Transverse colon (tissue), 4 donors: ENCODE measurements around the gene RPS6KA5. TPM values are rescaled to one million over a fixed set of nuclear protein-coding genes. Genes with fewer than 3 reads are reported as not detected.

Source experiments
- DNase-seq: peaks from one replicate; pipeline ENCODE4 v3.0.0-alpha.2; 2019
- H3K27ac ChIP-seq, 4 donors: fragments of 200-600 bp; sonication (generic); 2 replicates each; pipeline ENCODE4 v1.5.1; 2016 to 2018; ENCODE audit warnings: inconsistent platforms in 4 of 4
- H3K27me3 ChIP-seq: fragments of 200-600 bp; sonication (generic); 2 replicates; pipeline ENCODE4 v1.5.1; 2017; ENCODE audit warnings: inconsistent platforms
- H3K36me3 ChIP-seq, 4 donors: fragments of 200-600 bp; sonication (generic); 2 replicates each; pipeline ENCODE4 v1.5.1; 2017 to 2019; ENCODE audit warnings: inconsistent platforms in 4 of 4
- H3K4me1 ChIP-seq, 4 donors: fragments of 200-600 bp; sonication (generic); 2 replicates each; pipeline ENCODE4 v1.5.1; 2017 to 2020; ENCODE audit warnings: inconsistent platforms in 4 of 4
- H3K4me3 ChIP-seq, 4 donors: fragments of 200-600 bp; sonication (generic); 1 replicate in 1 of 4; 2 replicates in 3 of 4; pipeline versions ENCODE4 v1.5.1 to v1.6.1; 2017 to 2019; ENCODE audit warnings: inconsistent platforms in 4 of 4
- H3K9me3 ChIP-seq, 2 donors: fragments of 200-600 bp; sonication (generic); 2 replicates each; pipeline ENCODE4 v1.5.1; 2017 to 2019; ENCODE audit warnings: inconsistent platforms in 2 of 2
- CTCF ChIP-seq, 5 experiments: fragments of 200-600 bp in 3 of 5; fragments of 450-650 bp in 2 of 5; sonication (generic) in 3 of 5; IDR thresholded peaks; 1 replicate in 2 of 5; 2 replicates in 3 of 5; pipeline ENCODE4 v1.5.1; 2016 to 2017; ENCODE audit warnings: antibody characterized with exemption in 5 of 5, inconsistent platforms in 3 of 5, mild to moderate bottlenecking in 2 of 5, moderate library complexity in 1 of 5
- EP300 ChIP-seq: sonication (generic); formaldehyde crosslinking; IDR thresholded peaks from one replicate; pipeline ENCODE4 v1.6.1; 2017; ENCODE audit warnings: antibody characterized with exemption, low read depth
- POLR2A ChIP-seq: fragments of 450-650 bp; IDR thresholded peaks from one replicate; pipeline ENCODE4 v1.6.1; 2016; ENCODE audit warnings: antibody characterized with exemption, mild to moderate bottlenecking, moderate library complexity
- POLR2AphosphoS5 ChIP-seq, 3 donors: sonication (generic); formaldehyde crosslinking; IDR thresholded peaks; one replicate each; pipeline ENCODE4 v1.6.1; 2016; ENCODE audit warnings: antibody characterized with exemption in 3 of 3
- WGBS, 2 donors: methylation state at CpG; one replicate each; pipeline ENCODE4 v1.1.5; 2018; ENCODE audit warnings: low coverage in 1 of 2; 5-methylcytosine and 5-hydroxymethylcytosine counted together
- in situ Hi-C, 4 donors: fragments of 200-750 bp; cut with MboI; loops; one replicate each; pipeline versions ENCODE4 v1.15.0 to v1.15.1; 2017; ENCODE audit warnings: low sequenced_read_pairs in 3 of 4, low pct_ligation_motif_present in 1 of 4, low pct_unique_long_range_greater_than_20kb in 1 of 4
- intact Hi-C: fragments of 100-400 bp; cut with DNase I; formaldehyde crosslinking; loops from one replicate; pipeline ENCODE4 v1.15.1; 2023; ENCODE audit warnings: low total_unique reads
- total RNA-seq, 4 donors: library from RNA; depleted of rRNA; stranded (reverse); fragments of >200 nt; gene quantifications; one replicate each; pipeline ENCODE4 v1.1.0, GENCODE V29; 2016

RPS6KA5 gene
- total RNA-seq, 4 donors from 2014 or later, result 7.5 to 32.8 (median 28.0) TPM

GRCh38 chr14:90905531-90905930, 154.9 kb downstream of the RPS6KA5 start:
- intact Hi-C loops (loop anchor here (10.0 kb wide), 2 partner anchors 159 to 389 kb away; partner anchors contain the start of gene RPS6KA5), in situ Hi-C loops (loop anchor here (10.0 to 25.0 kb wide), 5 partner anchors 149 to 382 kb away; partner anchors contain the start of gene RPS6KA5 (in 1 of the 4))
- no peak overlapping the region for H3K27ac ChIP-seq

GRCh38 chr14:90903101-90903500, 157.3 kb downstream of the RPS6KA5 start:
- in situ Hi-C loops, result loop anchor here (5.0 to 25.0 kb wide), 6 partner anchors 152 to 384 kb away; partner anchors contain the start of gene RPS6KA5 (in 1 of the 4)
- H3K9me3 ChIP-seq, result no peaks in the 10 kb centered on the region
- no peak overlapping the region for H3K27ac ChIP-seq
- 0 to 13% methylated on average over 1 of the region's 1 CpG for WGBS, 2 donors
- H3K4me1 ChIP-seq, result peaks cover 0 to 5% (median 2%) of the 10 kb centered on the region in 4 donors
- no peak overlapping the region for H3K4me3 ChIP-seq
- TF ChIP-seq CTCF (IDR thresholded peaks at IDR 0.05), result peak; percentile 65 to 78 (median 69)
- TF ChIP-seq POLR2A, result no peak
- TF ChIP-seq POLR2AphosphoS5 (IDR thresholded peaks at IDR 0.05), result no peak
- no peak for TF ChIP-seq EP300
- intact Hi-C loops, result loop anchor here (2.0 to 10.0 kb wide), 3 partner anchors 162 to 392 kb away; partner anchors contain the start of gene RPS6KA5
- peak; percentile 69 for DNase-seq
- H3K36me3 ChIP-seq, result peaks cover 0 to 18% (median 6%) of the 10 kb centered on the region in 4 donors
- H3K27me3 ChIP-seq, result no peaks in the 10 kb centered on the region

More at GRCh38 chr14:90905531-90905930, 154.9 kb downstream of the RPS6KA5 start:
- DNase-seq, result no peak
- no peaks in the 10 kb centered on the region for H3K9me3 ChIP-seq
- TF ChIP-seq POLR2A (no peak), POLR2AphosphoS5 (IDR thresholded peaks at IDR 0.05) (no peak), EP300 (no peak), CTCF (IDR thresholded peaks at IDR 0.05) (no peak)
- H3K36me3 ChIP-seq, result peaks cover 0 to 3% (median 0%) of the 10 kb centered on the region in 4 donors
- H3K4me1 ChIP-seq, result peaks cover 0 to 5% (median 2%) of the 10 kb centered on the region in 4 donors
- H3K27me3 ChIP-seq, result no peaks in the 10 kb centered on the region
- no peak overlapping the region for H3K4me3 ChIP-seq

- Histone ChIP-seq H3K27me3 (no peaks in the 10 kb centered on the region), H3K36me3 (peaks cover 0 to 18% (median 6%) of the 10 kb centered on the region in 4 donors), H3K4me1 (peaks cover 0 to 8% (median 4%) of the 10 kb centered on the region in 4 donors), H3K27ac (no peak overlapping the region), H3K4me3 (no peak overlapping the region), H3K9me3 (no peaks in the 10 kb centered on the region)
- TF ChIP-seq POLR2A (no peak), POLR2AphosphoS5 (IDR thresholded peaks at IDR 0.05) (no peak), EP300 (no peak), CTCF (IDR thresholded peaks at IDR 0.05) (no peak)
- DNase-seq, result no peak
- intact Hi-C loops (loop anchor here (10.0 kb wide), 2 partner anchors 164 to 394 kb away; partner anchors contain the start of gene RPS6KA5), in situ Hi-C loops (loop anchor here (5.0 to 25.0 kb wide), 6 partner anchors 154 to 387 kb away; partner anchors contain the start of gene RPS6KA5 (in 1 of the 4))
- WGBS, 2 donors, result 75 to 77% methylated on average over 2 of the region's 2 CpGs
These were observed 159.9 kb downstream of the RPS6KA5 start for GRCh38 chr14:90900476-90901083.

GRCh38 chr14:90897022-90897421, 163.4 kb downstream of the RPS6KA5 start:
- DNase-seq, result peak; percentile 36
- H3K4me1 ChIP-seq, result peaks cover 0 to 5% (median 1%) of the 10 kb centered on the region in 4 donors
- 62% methylated on average over 6 of the region's 6 CpGs; no CpG with 5 or more reads in 1 of the 2 donors for WGBS, 2 donors
- H3K4me3 ChIP-seq, result no peak overlapping the region
- in situ Hi-C loops (loop anchor here in 1 of 4 donors (10.0 to 25.0 kb wide), 2 partner anchors 278 to 390 kb away; no protein-coding TSS in a partner anchor), intact Hi-C loops (no loop called here)
- no peaks in the 10 kb centered on the region for H3K9me3 ChIP-seq
- no peaks in the 10 kb centered on the region for H3K27me3 ChIP-seq
- TF ChIP-seq CTCF (IDR thresholded peaks at IDR 0.05), result no peak
- TF ChIP-seq POLR2A, result no peak
- TF ChIP-seq EP300, result no peak
- TF ChIP-seq POLR2AphosphoS5 (IDR thresholded peaks at IDR 0.05), result no peak
- H3K27ac ChIP-seq, result no peak overlapping the region
- H3K36me3 ChIP-seq, result peaks cover 0 to 18% (median 6%) of the 10 kb centered on the region in 4 donors
